HG03460 (cell line): ENCODE measurements around the gene PIH1D1.
A peak's percentile ranks its signal among the peaks of the same experiment; 100 is the strongest.

Experiments
- ATAC-seq: cut with Tn5 transposase; IDR thresholded peaks from one replicate; pipeline ENCODE4 v1.9.1; 2021; ENCODE audit not compliant: unreplicated experiment

PIH1D1 gene

DNA sequence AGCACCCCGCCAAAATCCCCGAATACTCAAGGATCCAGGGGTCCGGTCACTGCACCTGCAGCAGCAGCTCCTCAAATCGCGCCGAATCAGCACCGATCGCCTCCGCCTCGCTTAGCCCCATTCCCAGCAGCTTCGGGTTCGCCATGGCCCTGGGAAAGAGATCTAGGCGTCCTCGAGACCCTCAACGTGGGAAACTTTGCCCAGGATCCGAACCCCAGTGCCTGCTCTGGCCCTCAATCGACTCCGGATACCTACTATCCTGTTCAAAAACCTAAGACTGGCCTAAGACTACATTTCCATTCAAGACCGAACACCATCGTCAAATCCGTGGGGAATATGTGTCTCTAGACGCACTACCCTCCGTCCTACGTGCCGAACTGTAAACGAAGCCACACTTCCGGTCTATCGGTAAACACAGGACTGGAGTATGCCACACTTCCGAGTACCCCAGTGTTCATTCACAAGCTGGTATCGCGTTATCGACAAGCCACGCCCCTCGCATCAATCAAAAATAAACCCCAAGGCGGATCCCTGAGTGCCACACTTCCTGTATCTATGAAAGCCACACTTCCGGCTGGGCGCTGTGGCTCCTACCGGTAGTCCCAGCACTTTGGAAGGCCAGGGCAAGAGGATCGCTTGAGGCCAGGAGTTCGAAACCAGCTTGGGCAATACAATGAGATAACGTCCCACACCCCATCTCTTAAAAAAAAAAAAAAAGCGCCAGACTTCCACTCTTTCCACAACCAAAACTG is at the start of gene PIH1D1:
TSS of gene PIH1D1 (minus strand) at position 385 of the 752 bp plus-strand sequence. CDS start at position 145, 240 bp downstream.
- ATAC-seq: peak; percentile 59

DNA sequence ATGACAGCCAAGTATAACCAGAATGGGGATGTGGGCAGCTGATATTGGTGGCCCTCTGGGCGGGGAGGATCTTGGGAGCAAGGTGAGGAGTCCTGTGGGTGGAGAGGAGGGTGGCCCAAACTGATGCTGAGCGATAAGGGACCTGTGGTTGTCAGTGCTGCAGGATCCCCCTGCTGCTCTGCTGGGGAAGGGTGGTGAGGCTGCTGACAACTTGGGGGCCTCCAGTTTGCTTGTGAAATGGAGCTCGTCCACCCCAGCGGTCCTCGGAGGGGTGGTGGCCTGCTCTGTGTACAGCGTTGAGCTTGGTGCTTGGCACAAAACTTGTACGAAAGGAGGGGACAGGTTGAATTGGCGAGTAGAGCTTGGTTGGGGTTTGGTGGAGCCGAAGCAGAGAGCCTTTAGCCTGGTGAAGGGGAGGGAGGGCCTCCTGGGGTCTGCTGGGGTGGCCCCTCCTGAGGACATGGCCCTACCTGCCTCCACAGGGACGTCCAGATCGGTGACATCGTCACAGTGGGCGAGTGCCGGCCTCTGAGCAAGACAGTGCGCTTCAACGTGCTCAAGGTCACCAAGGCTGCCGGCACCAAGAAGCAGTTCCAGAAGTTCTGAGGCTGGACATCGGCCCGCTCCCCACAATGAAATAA is 47.5 kb upstream of the PIH1D1 start:
- no peak for ATAC-seq

DNA sequence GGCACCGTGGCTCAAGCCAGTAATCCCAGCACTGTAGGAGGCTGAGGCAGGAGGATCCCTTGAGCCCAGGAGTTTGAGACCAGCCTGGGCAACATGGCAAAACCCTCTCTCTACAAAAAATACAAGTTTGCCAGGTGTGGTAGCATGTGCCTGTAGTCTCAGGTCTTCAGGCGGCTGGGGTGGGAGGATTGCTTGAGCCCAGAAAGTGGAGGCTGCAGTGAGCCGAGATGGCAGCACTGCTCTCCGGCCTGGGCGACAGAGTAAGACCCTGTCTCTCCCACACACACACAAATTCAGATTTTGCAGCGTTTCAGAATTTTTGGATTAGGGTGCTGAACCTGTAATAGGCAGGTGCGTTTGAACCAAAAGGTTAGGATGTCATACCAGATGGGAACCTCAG is 46.9 kb upstream of the PIH1D1 start:
- ATAC-seq: no peak

DNA sequence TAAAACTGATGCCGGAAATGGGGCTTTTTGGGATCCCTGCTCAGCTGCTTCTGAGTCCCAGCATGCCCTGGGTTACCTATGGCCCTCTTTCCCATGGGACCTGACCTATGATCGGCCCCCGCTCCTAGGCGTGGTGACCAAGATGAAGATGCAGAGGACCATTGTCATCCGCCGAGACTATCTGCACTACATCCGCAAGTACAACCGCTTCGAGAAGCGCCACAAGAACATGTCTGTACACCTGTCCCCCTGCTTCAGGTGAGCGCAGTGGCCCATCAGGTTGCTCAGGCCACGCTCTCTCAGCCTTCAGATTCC is 46.1 kb upstream of the PIH1D1 start:
- ATAC-seq: no peak

DNA sequence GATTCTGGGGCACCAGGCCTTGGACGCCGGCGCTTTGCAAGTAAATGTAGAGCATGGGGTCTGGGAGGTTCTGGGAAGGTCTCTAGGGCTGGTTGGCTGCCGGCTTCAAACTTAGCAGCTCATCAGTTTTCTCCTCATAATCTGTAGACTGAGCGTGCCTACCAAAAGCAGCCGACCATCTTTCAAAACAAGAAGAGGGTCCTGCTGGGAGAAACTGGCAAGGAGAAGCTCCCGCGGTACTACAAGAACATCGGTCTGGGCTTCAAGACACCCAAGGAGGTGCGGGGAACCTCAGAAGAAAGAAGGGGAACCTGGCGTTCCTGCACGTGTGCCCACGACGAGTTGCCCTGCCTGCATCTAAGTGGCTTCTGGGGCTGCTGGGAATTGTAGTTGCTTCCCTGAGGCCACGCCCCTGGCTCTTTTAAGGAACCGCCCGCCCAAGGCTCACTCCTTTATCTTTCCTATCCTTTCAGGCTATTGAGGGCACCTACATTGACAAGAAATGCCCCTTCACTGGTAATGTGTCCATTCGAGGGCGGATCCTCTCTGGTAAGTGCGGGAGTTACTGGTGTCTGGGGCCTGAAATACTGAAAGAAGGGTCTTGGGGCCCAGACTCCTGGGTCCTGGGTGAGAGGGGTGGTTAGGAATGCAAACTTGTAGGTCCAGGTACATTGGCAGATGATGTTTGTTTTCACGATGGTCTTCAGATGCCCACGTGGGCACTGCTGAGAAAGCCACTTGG is 45.6 kb upstream of the PIH1D1 start:
- ATAC-seq: no peak

DNA sequence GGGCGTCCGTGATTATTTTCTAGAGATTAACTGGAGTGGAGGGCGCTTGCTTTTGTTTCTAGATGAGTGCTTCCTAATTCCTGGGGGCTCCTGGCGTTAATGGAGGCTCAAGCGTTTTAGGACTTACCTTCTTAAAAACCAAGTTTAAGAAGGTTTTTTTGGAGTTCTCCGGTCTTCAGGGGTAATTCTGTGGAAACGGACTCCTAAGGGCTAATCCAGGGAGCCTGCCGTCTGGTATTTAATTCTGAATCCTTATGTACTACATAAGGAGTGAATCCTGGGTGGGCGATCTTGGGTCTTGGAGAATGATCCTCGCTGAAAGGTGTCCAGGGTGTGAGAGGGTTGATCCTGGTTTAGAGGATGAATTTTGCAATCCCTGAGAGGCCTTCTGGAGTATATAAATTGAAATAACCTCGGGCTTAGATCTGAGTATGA is 45.0 kb upstream of the PIH1D1 start:
- ATAC-seq: no peak

DNA sequence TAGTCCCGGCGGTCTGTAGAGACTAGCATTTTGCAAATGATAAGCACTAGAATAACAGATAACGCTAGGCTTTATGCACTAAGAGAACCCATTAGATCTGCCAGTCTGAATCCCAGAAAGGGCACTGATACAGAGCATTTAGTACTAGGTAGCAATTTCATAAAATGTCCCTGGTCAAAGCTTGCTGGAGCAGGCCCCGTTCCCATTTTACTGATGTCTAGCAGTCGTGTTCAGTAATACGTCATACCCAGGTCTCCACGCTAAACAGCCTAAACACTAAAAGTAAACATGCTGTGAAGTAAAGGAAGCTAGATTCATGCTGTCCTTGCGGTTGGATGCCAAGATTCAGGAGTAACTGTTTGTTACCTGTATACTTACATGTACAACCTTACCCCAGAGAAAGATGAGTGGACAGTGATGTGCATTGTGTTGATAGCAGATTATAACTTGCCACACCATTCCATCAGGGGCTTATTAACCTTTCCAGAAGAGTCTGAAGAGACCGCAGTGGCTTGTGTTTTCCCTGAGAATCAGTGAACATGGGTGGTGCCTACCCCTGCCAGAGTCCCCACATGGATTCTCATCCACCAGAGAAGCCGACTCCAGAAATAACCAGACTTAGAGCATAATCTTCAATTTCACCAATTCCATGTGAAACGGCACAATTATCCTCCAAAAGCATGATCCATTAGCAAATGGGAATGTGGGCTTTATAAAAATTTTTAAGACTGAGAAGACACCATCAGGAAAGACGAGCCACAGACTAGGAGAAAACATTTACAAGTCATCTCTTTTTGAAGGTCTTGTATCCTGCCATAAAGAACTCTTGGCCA is 41.2 kb upstream of the PIH1D1 start:
- ATAC-seq: no peak

DNA sequence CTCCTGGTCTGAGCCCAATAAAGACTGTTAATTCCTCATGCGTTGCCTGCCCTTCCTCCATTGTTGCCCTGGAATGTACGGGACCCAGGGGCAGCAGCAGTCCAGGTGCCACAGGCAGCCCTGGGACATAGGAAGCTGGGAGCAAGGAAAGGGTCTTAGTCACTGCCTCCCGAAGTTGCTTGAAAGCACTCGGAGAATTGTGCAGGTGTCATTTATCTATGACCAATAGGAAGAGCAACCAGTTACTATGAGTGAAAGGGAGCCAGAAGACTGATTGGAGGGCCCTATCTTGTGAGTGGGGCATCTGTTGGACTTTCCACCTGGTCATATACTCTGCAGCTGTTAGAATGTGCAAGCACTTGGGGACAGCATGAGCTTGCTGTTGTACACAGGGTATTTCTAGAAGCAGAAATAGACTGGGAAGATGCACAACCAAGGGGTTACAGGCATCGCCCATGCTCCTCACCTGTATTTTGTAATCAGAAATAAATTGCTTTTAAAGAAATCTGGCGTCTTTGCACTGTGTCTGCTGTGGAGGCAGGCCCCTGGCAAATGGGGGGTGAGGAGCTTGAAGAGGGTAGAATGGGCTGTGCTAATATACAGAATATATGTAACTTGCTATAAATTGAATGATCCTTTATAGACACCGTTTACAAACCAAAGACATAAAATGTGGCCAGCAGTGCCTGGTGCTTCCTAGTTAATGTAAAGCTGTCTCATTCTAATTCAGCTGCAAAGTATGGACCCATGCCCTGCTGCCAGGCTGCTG is 40.4 kb upstream of the PIH1D1 start:
- ATAC-seq: no peak

DNA sequence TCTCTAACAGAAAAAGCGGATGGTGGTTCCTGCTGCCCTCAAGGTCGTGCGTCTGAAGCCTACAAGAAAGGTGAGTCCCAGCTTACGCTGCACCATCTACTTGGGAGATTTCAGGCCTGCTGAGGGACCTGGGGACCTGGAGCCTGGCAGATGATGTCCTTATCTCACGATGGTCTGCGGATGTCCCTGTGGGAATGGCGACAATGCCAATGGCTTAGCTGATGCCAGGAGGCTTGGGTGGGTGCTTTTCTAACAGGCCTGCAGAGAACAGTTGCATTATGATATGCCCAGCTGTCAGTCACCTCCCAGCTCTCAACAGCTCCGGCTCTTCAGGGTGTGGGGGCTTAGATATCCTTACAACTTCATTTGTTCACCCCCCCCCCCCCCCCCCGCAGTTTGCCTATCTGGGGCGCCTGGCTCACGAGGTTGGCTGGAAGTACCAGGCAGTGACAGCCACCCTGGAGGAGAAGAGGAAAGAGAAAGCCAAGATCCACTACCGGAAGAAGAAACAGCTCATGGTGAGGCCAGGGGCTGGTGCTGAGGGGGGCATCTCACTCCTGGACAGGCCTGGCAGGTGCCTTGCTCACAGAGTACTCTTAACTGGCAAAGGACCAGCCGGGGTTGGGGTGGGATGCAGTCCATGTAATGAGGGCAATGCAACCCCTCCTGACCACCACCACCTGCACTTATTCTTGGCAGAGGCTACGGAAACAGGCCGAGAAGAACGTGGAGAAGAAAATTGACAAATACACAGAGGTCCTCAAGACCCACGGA is 39.6 kb upstream of the PIH1D1 start:
- ATAC-seq: no peak

DNA sequence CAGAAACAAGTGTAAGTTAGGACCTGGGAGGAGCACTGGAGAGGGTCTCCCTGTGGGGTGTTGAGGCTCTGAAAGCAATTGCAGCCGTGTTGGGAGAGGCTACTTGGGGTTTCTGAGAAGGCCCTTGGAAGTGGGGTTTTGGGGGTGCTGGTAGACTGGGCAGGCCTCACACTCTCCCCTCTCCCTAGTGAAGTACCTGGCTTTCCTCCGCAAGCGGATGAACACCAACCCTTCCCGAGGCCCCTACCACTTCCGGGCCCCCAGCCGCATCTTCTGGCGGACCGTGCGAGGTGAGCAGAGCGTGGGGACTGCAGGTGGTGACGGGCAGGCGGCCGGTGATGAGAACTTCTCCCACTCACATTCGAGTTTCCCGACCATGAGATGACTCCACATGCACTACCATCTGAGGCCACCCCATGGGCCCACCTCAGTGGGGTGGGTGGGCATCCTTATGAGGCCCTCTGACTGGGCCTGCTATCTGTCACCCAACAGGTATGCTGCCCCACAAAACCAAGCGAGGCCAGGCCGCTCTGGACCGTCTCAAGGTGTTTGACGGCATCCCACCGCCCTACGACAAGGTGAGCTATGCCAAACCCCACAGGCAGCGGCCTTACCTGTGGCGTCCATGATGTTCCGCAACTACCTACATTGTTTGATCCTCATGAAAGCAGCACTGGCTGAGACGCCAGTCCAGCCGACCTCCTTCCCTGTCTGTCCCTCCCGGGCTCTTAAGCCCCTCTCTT is 38.8 kb upstream of the PIH1D1 start:
- no peak for ATAC-seq

DNA sequence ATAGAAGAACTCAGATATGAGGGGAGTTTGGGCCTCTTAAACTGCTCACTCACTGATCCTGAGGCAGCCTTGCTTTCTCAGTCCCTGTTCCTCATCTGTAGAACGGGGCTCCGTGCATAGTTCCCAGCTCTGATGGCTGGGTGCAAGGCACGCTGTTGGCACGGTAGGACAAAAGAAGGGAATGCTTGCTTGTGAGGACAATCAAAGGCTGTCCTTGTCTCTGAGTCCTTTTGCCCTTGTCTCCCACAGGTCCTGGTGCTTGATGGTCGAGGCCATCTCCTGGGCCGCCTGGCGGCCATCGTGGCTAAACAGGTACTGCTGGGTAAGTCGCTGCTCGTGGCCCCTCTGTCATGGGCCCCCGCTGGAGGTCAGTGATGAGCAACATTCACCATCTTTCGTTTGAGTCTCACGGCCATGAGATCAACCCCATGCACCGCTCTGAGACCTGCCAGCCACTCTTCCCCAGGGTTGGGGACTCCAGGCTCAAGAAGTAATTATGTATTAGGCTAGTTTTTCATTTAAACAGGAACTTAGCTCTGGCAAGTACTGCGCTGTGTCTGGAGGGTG is 38.1 kb upstream of the PIH1D1 start:
- ATAC-seq: no peak

DNA sequence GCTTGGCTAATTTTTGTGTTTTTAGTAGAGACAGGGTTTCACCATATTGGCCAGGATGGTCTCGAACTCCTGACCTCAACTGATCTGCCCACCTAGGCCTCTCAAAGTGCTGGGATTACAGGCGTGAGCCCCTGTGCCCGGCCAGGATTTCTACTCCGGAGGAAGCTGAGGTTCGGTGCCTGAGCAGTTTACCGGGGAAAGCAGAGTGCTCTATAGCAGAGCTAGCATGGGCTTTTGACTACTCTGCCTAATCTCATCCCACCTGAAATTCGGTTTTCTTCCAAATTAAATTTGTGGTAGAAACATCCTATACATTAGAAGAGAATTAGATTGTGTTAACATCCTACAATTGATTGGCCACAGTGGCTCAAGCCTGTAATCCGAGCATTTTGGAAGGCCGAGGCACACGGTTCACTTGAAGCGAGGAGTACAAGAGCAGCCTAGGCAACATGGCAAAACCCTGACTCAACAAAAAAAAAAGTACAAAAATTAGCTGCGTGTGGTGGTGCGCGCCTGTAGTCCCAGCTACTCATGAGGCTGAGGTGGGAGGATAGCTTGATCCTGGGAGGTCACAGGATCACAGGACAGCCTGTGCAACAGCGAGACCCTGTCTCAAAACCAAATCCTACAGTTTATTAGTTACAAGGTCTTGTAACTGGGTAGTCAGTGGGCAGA is 37.4 kb upstream of the PIH1D1 start:
- ATAC-seq: no peak

DNA sequence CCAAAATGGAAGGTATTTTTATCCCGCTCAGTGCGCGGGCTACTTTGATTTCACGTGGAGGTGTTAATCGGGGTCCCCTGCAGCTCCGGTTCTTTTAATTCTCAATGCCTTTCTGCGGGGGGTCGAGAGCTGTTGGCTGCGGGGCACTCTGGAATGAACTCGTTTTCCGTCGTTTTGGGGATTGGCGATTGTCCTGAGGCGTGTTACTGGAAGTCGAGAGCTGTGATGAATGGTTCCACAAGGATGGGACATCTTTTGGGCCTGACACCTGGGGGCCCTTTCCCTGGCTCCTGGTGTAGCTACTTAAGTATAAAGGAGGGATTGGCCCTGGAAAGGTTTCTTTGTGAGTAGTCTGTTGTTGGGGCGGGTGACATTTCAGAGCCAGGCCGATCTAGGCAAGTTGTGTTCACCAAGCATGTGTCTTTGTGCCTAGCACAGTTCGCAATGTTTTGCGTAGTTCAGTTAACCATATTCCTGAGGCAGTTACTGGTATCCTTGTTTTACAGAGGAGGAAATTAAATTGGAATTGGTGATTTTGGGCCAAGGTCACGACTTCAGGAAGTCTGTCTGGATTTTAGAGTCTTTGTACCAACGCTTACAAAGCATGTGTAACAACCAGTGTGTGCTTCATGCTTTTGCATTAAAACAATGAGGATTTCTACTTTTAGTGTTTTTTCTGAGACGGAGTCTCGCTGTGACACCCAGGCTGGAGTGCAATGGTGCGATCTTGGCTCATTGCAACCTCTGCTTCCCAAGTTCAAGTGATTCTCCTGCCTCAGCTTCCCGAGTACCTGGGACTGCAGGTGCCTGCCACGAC is 36.6 kb upstream of the PIH1D1 start:
- ATAC-seq: no peak

DNA sequence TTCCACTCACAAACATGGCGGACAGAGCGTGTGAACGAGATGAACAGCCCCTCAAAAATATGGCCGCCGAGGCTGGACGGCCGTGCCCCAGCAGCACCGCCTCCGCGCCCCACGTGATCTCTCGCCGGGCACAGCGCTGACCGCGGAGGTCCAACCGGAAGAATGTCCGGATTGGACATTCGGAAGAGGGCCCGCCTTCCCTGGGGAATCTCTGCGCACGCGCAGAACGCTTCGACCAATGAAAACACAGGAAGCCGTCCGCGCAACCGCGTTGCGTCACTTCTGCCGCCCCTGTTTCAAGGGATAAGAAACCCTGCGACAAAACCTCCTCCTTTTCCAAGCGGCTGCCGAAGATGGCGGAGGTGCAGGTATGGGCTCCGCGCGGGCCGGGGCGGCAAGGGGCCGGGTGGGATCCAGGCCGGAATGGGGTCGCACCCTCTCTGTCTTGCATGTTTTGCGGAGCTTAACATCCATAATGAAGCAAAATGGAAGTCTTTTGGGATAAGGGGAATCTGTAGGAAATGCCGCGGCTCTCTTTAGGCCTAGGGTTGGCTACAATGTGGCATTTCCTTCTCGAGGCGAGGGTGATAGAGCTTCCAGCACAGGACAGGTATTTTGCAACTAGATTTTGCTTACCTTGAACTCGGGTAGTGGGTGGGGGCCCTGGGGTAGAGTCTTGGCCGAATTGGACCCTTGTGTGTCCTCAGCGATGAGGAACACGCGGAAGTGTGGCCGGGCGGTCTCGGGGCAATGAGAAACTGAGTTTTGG is 35.8 kb upstream of the PIH1D1 start, which contains the start of gene RPL13A:
TSS of gene RPL13A (plus strand) at position 332 of the 769 bp plus-strand sequence. CDS start at position 354, 22 bp downstream.
- peak; percentile 86 for ATAC-seq

DNA sequence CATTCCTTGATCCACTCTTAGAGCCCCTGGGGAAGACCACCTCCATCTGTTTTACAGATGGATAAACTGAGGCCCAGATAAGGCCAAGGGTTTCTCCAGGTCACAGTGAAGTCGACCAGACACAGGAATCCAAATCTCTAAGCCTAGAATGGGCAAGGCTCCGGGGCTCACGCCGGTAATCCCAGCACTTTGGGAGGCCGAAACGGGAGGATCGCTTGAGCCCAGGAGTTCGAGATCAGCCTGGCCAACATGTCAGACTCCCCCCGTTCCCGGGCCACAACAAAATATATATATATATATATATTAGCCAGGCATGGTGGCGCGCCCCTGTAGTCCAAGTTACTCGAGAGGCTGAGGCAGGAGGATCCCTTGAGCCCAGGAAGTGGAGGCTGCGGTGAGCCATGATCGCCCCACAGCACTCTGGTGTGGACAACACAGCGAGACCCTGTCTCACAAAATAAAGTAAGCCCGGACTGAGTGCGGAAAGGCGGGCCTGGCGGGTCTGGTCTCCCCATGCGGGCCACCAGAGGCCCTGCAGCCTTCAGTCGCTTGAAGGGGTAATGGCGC is 35.2 kb upstream of the PIH1D1 start:
- no peak for ATAC-seq

DNA sequence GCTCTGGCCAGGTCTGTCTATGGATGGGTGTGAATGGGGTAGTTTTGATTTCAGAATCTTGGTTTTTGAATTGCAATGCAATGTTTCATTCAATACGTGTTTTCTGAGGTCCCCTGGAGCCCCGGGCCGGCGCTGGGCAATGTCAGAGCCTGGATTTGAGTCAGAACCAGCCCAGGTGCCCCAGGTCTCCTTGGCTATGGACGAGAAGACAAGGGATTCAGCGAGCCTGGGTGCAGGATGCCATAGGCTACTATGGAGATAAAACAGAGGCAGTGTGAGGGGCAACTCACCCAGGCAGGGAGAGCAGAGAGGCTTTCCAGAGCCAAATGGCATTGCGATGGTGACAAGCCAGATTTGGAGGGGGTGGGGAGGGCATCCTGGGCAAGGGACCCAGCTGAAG is 34.6 kb upstream of the PIH1D1 start:
- no peak for ATAC-seq
